GM12891 (cell line): ENCODE results near the gene RCE1.

Source experiments
- POLR2A ChIP-seq: IDR thresholded peaks from 2 replicates; pipeline ENCODE4 v1.6.1; 2011; ENCODE audit warnings: low read depth, low read length, control low read depth
- POLR2AphosphoS5 ChIP-seq: IDR thresholded peaks from 2 replicates; pipeline ENCODE4 v1.6.1; 2011; ENCODE audit warnings: low read depth, low read length, control low read depth
- SPI1 ChIP-seq: IDR thresholded peaks from 2 replicates; pipeline ENCODE4 v1.6.1; 2011; ENCODE audit warnings: low read depth, low read length, control low read depth
- TAF1 ChIP-seq: IDR thresholded peaks from 2 replicates; pipeline ENCODE4 v1.6.1; 2011; ENCODE audit warnings: low read depth, low read length, control low read depth

GRCh38 chr11:66886671-66887221 is 43.5 kb downstream of the RCE1 start:
- no peak for TF ChIP-seq POLR2AphosphoS5
- TF ChIP-seq POLR2A = no peak
- TF ChIP-seq SPI1 = no peak
- TF ChIP-seq TAF1 = no peak
